WTC11 (cell line): ENCODE results near the gene B3GALNT2. TPM values are rescaled to one million over a fixed set of nuclear protein-coding genes. Genes with fewer than 3 reads are reported as not detected.
"Not testable (repeated sequence)": the region's sequence is repeated elsewhere in the genome, so short reads cannot be mapped to it uniquely, and the experiment has no call there.

Experiments
- ATAC-seq: fragments of 200-7000 bp; cut with Tn5 transposase; 2 replicates; pipeline ENCODE4 v1.10.0; 2021; ENCODE audit warnings: mild to moderate bottlenecking, moderate library complexity
- CTCF ChIA-PET: fragments of 300-600 bp; sonication (Branson Sonifier 250); formaldehyde crosslinking; loops from one replicate; lab custom pipeline; 2021; ENCODE audit warnings: antibody characterized with exemption; lab: Charles Lee
- POLR2A ChIA-PET: fragments of 350-600 bp; sonication (Branson Sonifier 250); formaldehyde crosslinking; loops from one replicate; lab custom pipeline; 2021; ENCODE audit warnings: antibody characterized with exemption; lab: Charles Lee
- DNase-seq: peaks from one replicate; pipeline ENCODE4 v3.0.0; 2021; ENCODE audit warnings: low spot score
- H3K27ac Mint-ChIP-seq: 2 replicates; pipeline ENCODE4 v1.8.0; 2021; ENCODE audit warnings: mixed read lengths
- H3K27me3 Mint-ChIP-seq: 2 replicates; pipeline ENCODE4 v1.8.0; 2021; ENCODE audit warnings: low read depth, mild to moderate bottlenecking, moderate library complexity, mixed read lengths
- H3K36me3 Mint-ChIP-seq: 2 replicates; pipeline ENCODE4 v1.8.0; 2021; ENCODE audit warnings: mixed read lengths
- H3K4me1 Mint-ChIP-seq: 2 replicates; pipeline ENCODE4 v1.8.0; 2022; ENCODE audit warnings: mixed read lengths
- H3K4me3 Mint-ChIP-seq: 2 replicates; pipeline ENCODE4 v1.8.0; 2021; ENCODE audit warnings: mild to moderate bottlenecking, moderate library complexity, mixed read lengths
- H3K9me3 Mint-ChIP-seq: 2 replicates; pipeline ENCODE4 v1.8.0; 2021; ENCODE audit warnings: mixed read lengths
- ATF1 ChIP-seq: sonication (generic); formaldehyde crosslinking; IDR thresholded peaks from 2 replicates; pipeline ENCODE4 v1.8.1; 2023; ENCODE audit warnings: mild to moderate bottlenecking, moderate library complexity, missing genetic modification reagents
- FOXJ3 ChIP-seq: sonication (generic); formaldehyde crosslinking; IDR thresholded peaks from 2 replicates; pipeline ENCODE4 v1.9.0; 2021; ENCODE audit warnings: missing genetic modification reagents, mild to moderate bottlenecking, borderline replicate concordance
- GABPB1 ChIP-seq: sonication (generic); formaldehyde crosslinking; IDR thresholded peaks from 2 replicates; pipeline ENCODE4 v1.8.1; 2023; ENCODE audit warnings: mild to moderate bottlenecking, missing genetic modification reagents
- HMGA2 ChIP-seq: fragments of 250-450 bp; sonication (Bioruptor Pico); IDR thresholded peaks from 2 replicates; pipeline ENCODE4 v1.4.0; 2021; ENCODE audit warnings: mild to moderate bottlenecking, moderate library complexity
- JAZF1 ChIP-seq: fragments of 250-450 bp; sonication (Bioruptor Pico); IDR thresholded peaks from 2 replicates; pipeline ENCODE4 v1.9.0; 2021; ENCODE audit warnings: moderate library complexity, mild to moderate bottlenecking, inconsistent platforms
- NR1H2 ChIP-seq: sonication (generic); formaldehyde crosslinking; IDR thresholded peaks from 2 replicates; pipeline ENCODE4 v1.9.0; 2021; ENCODE audit warnings: mild to moderate bottlenecking, moderate library complexity, missing genetic modification reagents
- SP1 ChIP-seq: sonication (generic); formaldehyde crosslinking; conservative IDR thresholded peaks from 2 replicates; pipeline ENCODE4 v1.8.1; 2022; ENCODE audit warnings: missing genetic modification reagents
- ZNF121 ChIP-seq: sonication (generic); formaldehyde crosslinking; IDR thresholded peaks from 2 replicates; pipeline ENCODE4 v1.8.0; 2023; ENCODE audit warnings: missing genetic modification reagents
- ZNF425 ChIP-seq: fragments of 250-450 bp; sonication (Bioruptor Pico); conservative IDR thresholded peaks from 2 replicates; pipeline ENCODE4 v1.9.0; 2021; ENCODE audit warnings: mild to moderate bottlenecking
- total RNA-seq: library from RNA; stranded (reverse); gene quantifications from 3 replicates; pipeline ENCODE4 v1.2.3, GENCODE V29; 2021
- TF ChIP-seq, protein P1 (sequence below): sonication (generic); formaldehyde crosslinking; IDR thresholded peaks from 2 replicates; pipeline ENCODE4 v1.8.0; 2022; ENCODE audit warnings: mild to moderate bottlenecking, missing genetic modification reagents
- TF ChIP-seq, protein P2 (sequence below): fragments of 250-450 bp; sonication (Bioruptor Pico); IDR thresholded peaks from 2 replicates; pipeline ENCODE4 v1.9.0; 2021; ENCODE audit warnings: mild to moderate bottlenecking
- TF ChIP-seq, protein P3 (sequence below): fragments of 250-450 bp; sonication (Bioruptor Pico); IDR thresholded peaks from 2 replicates; pipeline ENCODE4 v1.9.0; 2021; ENCODE audit warnings: mild to moderate bottlenecking
- TF ChIP-seq, protein P4 (sequence below): sonication (generic); formaldehyde crosslinking; IDR thresholded peaks from 2 replicates; pipeline ENCODE4 v1.8.1; 2023; ENCODE audit warnings: mild to moderate bottlenecking, missing genetic modification reagents, borderline replicate concordance

The B3GALNT2 gene
- total RNA-seq, 1 experiment from 2014 or later = 41.7 TPM

- H3K4me1 Mint-ChIP-seq = no peaks in the 10 kb centered on the region
- ChIA-PET CTCF (no interaction called here), POLR2A (no interaction called here)
- no peaks in the 10 kb centered on the region for H3K27me3 Mint-ChIP-seq
- no peaks in the 10 kb centered on the region for H3K9me3 Mint-ChIP-seq
- no peak overlapping the region for H3K27ac Mint-ChIP-seq
- H3K36me3 Mint-ChIP-seq = peaks cover 37% of the 10 kb centered on the region
- TF ChIP-seq ZNF425 (CRISPR knock-in tag) (no peak), HMGA2 (CRISPR knock-in tag) (no peak), ATF1 (no peak), NR1H2 (CRISPR knock-in tag) (no peak), SP1 (no peak), FOXJ3 (no peak), GABPB1 (no peak)
- TF ChIP-seq, protein P1, sequence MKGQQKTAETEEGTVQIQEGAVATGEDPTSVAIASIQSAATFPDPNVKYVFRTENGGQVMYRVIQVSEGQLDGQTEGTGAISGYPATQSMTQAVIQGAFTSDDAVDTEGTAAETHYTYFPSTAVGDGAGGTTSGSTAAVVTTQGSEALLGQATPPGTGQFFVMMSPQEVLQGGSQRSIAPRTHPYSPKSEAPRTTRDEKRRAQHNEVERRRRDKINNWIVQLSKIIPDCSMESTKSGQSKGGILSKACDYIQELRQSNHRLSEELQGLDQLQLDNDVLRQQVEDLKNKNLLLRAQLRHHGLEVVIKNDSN (CRISPR knock-in tag) = no peak
- TF ChIP-seq, protein P2, sequence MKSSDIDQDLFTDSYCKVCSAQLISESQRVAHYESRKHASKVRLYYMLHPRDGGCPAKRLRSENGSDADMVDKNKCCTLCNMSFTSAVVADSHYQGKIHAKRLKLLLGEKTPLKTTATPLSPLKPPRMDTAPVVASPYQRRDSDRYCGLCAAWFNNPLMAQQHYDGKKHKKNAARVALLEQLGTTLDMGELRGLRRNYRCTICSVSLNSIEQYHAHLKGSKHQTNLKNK = no peak
- ATAC-seq = no peak
- H3K4me3 Mint-ChIP-seq = no peak overlapping the region
- no peak for DNase-seq
These were observed 30.4 kb downstream of the B3GALNT2 start for GRCh38 chr1:235473806-235474205.

- DNase-seq (no peak), ATAC-seq (no peak)
- Mint-ChIP-seq H3K27ac (no peak overlapping the region), H3K36me3 (peaks cover 25% of the 10 kb centered on the region), H3K4me1 (no peaks in the 10 kb centered on the region), H3K9me3 (no peaks in the 10 kb centered on the region), H3K4me3 (no peak overlapping the region), H3K27me3 (no peaks in the 10 kb centered on the region)
- ChIA-PET CTCF (no interaction called here), POLR2A (no interaction called here)
- TF ChIP-seq, protein P3, sequence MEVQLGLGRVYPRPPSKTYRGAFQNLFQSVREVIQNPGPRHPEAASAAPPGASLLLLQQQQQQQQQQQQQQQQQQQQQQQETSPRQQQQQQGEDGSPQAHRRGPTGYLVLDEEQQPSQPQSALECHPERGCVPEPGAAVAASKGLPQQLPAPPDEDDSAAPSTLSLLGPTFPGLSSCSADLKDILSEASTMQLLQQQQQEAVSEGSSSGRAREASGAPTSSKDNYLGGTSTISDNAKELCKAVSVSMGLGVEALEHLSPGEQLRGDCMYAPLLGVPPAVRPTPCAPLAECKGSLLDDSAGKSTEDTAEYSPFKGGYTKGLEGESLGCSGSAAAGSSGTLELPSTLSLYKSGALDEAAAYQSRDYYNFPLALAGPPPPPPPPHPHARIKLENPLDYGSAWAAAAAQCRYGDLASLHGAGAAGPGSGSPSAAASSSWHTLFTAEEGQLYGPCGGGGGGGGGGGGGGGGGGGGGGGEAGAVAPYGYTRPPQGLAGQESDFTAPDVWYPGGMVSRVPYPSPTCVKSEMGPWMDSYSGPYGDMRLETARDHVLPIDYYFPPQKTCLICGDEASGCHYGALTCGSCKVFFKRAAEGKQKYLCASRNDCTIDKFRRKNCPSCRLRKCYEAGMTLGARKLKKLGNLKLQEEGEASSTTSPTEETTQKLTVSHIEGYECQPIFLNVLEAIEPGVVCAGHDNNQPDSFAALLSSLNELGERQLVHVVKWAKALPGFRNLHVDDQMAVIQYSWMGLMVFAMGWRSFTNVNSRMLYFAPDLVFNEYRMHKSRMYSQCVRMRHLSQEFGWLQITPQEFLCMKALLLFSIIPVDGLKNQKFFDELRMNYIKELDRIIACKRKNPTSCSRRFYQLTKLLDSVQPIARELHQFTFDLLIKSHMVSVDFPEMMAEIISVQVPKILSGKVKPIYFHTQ (CRISPR knock-in tag) = no peak
- TF ChIP-seq, protein P4, sequence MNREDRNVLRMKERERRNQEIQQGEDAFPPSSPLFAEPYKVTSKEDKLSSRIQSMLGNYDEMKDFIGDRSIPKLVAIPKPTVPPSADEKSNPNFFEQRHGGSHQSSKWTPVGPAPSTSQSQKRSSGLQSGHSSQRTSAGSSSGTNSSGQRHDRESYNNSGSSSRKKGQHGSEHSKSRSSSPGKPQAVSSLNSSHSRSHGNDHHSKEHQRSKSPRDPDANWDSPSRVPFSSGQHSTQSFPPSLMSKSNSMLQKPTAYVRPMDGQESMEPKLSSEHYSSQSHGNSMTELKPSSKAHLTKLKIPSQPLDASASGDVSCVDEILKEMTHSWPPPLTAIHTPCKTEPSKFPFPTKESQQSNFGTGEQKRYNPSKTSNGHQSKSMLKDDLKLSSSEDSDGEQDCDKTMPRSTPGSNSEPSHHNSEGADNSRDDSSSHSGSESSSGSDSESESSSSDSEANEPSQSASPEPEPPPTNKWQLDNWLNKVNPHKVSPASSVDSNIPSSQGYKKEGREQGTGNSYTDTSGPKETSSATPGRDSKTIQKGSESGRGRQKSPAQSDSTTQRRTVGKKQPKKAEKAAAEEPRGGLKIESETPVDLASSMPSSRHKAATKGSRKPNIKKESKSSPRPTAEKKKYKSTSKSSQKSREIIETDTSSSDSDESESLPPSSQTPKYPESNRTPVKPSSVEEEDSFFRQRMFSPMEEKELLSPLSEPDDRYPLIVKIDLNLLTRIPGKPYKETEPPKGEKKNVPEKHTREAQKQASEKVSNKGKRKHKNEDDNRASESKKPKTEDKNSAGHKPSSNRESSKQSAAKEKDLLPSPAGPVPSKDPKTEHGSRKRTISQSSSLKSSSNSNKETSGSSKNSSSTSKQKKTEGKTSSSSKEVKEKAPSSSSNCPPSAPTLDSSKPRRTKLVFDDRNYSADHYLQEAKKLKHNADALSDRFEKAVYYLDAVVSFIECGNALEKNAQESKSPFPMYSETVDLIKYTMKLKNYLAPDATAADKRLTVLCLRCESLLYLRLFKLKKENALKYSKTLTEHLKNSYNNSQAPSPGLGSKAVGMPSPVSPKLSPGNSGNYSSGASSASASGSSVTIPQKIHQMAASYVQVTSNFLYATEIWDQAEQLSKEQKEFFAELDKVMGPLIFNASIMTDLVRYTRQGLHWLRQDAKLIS = no peak
- TF ChIP-seq JAZF1 (CRISPR knock-in tag) = no peak
- TF ChIP-seq, all 79 proteins: peak for 0
These were observed 33.4 kb downstream of the B3GALNT2 start for GRCh38 chr1:235470741-235471439.

GRCh38 chr1:235469897-235470296 is 34.4 kb downstream of the B3GALNT2 start:
- H3K4me1 Mint-ChIP-seq, H3K27ac Mint-ChIP-seq, DNase-seq, CTCF ChIA-PET, H3K27me3 Mint-ChIP-seq, H3K9me3 Mint-ChIP-seq, POLR2A ChIA-PET, ATAC-seq, H3K4me3 Mint-ChIP-seq: not testable (repeated sequence)
- TF ChIP-seq ZNF121 (CRISPR knock-in tag) = peak; percentile 40; the same call in 1 of the 2 replicates
- H3K36me3 Mint-ChIP-seq = peaks cover 29% of the 10 kb centered on the region
